Activated T-helper 1 cell treated with anti-CD3 and anti-CD28 coated beads, Interleukin-2, amount 50 U/mL, for 16 hours (primary cell): Measurements from ENCODE around the gene AVEN.

Experiments
- DNase-seq, 2 donors: peaks; one replicate each; pipeline ENCODE4 v3.0.0-alpha.2; 2020; ENCODE audit warnings: low read depth in 1 of 2, low spot score in 1 of 2

AVEN gene

GRCh38 chr15:33915571-33916407, 123.2 kb downstream of the AVEN start:
- no peak for DNase-seq

- no peak for DNase-seq
These were observed 125.5 kb downstream of the AVEN start for GRCh38 chr15:33913459-33913858.

- DNase-seq, result no peak
These were observed 126.7 kb downstream of the AVEN start for GRCh38 chr15:33912326-33912725.

GRCh38 chr15:33910741-33911140, 128.3 kb downstream of the AVEN start:
- no peak for DNase-seq

GRCh38 chr15:33908406-33908805, 130.6 kb downstream of the AVEN start:
- DNase-seq, result no peak

GRCh38 chr15:33907326-33907725, 131.7 kb downstream of the AVEN start:
- DNase-seq, result no peak

- no peak for DNase-seq
These were observed 135.3 kb downstream of the AVEN start for GRCh38 chr15:33903661-33904060.

- DNase-seq, result no peak
These were observed 137.0 kb downstream of the AVEN start for GRCh38 chr15:33902043-33902442.

GRCh38 chr15:33894193-33894592, 144.8 kb downstream of the AVEN start:
- no peak for DNase-seq

GRCh38 chr15:33888176-33888575, 150.8 kb downstream of the AVEN start:
- no peak for DNase-seq

- no peak for DNase-seq
These were observed 156.1 kb downstream of the AVEN start for GRCh38 chr15:33882921-33883320.

GRCh38 chr15:33874156-33874555, 164.8 kb downstream of the AVEN start:
- DNase-seq, result no peak

GRCh38 chr15:33872416-33873106, 166.4 kb downstream of the AVEN start:
- DNase-seq, result no peak

- DNase-seq, result no peak
These were observed 167.0 kb downstream of the AVEN start for GRCh38 chr15:33871980-33872379.

- DNase-seq, result no peak
These were observed 172.8 kb downstream of the AVEN start for GRCh38 chr15:33866101-33866737.

GRCh38 chr15:33865416-33865815, 173.6 kb downstream of the AVEN start:
- DNase-seq, result no peak

GRCh38 chr15:33864360-33865075, 174.5 kb downstream of the AVEN start:
- DNase-seq, result no peak

- DNase-seq, result no peak
These were observed 178.2 kb downstream of the AVEN start for GRCh38 chr15:33860754-33861153.

- DNase-seq, result no peak
These were observed 178.9 kb downstream of the AVEN start for GRCh38 chr15:33859992-33860545.

GRCh38 chr15:33858836-33859235, 180.2 kb downstream of the AVEN start:
- no peak for DNase-seq

GRCh38 chr15:33857726-33858125, 181.3 kb downstream of the AVEN start:
- no peak for DNase-seq
